ENCODE data around the gene HDAC4. TPM values are rescaled to one million over a fixed set of nuclear protein-coding genes. Genes with fewer than 3 reads are reported as not detected.

Gene HDAC4
- total RNA-seq, 6 experiments from 2014 or later = 7.4 to 13.0 (median 9.5) TPM

DNA sequence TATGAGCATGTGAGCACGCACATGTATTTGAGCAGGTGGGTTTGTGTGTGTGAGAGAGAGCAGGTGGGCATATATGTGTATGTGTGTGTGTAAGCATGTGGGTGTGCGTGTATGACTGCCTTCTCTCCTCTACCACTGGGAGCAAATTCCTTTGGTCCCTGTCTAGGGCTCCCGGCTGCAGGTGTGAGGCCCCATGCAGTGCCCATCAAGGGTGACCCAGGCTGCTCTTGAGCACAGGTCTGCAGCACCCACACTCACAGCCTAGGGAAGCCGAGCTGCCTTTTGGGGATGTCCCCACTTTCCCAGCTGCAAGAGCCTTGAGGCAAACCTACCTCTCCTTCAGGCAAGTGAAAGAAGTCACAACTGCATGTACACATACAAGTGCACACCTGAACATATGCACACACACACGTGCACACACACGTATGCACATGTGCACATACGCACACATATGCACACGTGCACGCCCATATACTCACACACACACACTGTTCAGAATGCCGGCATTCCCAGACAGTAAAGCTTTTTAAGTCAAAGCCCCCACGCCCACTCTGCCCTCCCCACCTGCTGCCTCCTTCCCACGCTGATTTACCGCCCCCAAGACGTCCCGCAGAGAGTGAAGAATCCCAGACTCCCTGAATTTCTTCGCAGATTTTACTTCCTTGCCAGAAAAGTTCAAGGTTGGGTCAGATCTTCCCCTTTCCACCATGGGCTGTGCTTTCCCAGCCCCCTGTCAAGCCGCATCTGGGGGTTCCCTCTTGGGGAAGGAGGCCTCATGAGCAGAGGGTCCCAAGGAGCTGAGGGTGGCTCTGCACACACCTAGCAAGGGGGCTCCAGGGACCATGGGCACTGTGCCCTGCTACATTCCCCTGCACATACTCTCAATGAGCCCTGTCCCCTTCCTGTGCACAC is 382.3 kb downstream of the HDAC4 start:
- Mint-ChIP-seq H3K4me1 (ENCODE audit: low read depth) (peaks cover 13% of the 10 kb centered on the region), H3K4me3 (no peak overlapping the region), H3K9me3 (no peaks in the 10 kb centered on the region), H3K27ac (no peak overlapping the region), H3K36me3 (ENCODE audit: low read depth) (no peaks in the 10 kb centered on the region), H3K27me3 (ENCODE audit: insufficient read depth) (peaks cover 39% of the 10 kb centered on the region)
- DNase-seq = no peak
- TF ChIP-seq, protein P1, sequence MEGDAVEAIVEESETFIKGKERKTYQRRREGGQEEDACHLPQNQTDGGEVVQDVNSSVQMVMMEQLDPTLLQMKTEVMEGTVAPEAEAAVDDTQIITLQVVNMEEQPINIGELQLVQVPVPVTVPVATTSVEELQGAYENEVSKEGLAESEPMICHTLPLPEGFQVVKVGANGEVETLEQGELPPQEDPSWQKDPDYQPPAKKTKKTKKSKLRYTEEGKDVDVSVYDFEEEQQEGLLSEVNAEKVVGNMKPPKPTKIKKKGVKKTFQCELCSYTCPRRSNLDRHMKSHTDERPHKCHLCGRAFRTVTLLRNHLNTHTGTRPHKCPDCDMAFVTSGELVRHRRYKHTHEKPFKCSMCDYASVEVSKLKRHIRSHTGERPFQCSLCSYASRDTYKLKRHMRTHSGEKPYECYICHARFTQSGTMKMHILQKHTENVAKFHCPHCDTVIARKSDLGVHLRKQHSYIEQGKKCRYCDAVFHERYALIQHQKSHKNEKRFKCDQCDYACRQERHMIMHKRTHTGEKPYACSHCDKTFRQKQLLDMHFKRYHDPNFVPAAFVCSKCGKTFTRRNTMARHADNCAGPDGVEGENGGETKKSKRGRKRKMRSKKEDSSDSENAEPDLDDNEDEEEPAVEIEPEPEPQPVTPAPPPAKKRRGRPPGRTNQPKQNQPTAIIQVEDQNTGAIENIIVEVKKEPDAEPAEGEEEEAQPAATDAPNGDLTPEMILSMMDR (IDR thresholded peaks at IDR 0.05) = no peak

DNA sequence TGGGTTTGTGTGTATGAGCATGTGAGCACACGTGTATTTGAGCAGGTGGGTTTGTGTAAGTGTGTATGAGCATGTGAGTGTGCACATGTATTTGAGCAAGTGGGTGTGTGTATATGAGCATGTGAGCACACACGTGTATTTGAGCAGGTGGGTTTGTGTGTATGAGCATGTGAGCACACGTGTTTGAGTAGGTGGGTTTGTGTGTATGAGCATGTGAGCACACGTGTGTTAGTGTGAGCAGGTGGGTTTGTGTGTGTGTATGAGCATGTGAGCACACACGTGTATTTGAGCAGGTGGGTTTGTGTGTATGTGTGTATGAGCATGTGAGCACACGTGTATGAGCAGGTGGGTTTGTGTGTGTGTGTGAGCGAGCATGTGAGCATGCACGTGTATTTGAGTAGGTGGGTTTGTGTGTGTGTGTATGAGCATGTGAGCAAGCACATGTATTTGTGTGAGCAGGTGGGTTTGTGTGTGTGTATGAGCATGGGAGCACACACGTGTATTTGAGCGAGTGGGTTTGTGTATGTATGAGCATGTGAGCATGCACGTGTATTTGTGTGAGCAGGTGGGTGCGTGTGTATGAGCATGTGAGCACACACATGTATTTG is 383.2 kb downstream of the HDAC4 start:
- Mint-ChIP-seq H3K27me3 (ENCODE audit: insufficient read depth) (peaks cover 43% of the 10 kb centered on the region), H3K27ac (no peak overlapping the region), H3K4me1 (ENCODE audit: low read depth) (peaks cover 3% of the 10 kb centered on the region), H3K4me3 (no peak overlapping the region), H3K36me3 (ENCODE audit: low read depth) (no peaks in the 10 kb centered on the region), H3K9me3 (no peaks in the 10 kb centered on the region)
- no peak for DNase-seq
- TF ChIP-seq, protein P1 (IDR thresholded peaks at IDR 0.05) = no peak

DNA sequence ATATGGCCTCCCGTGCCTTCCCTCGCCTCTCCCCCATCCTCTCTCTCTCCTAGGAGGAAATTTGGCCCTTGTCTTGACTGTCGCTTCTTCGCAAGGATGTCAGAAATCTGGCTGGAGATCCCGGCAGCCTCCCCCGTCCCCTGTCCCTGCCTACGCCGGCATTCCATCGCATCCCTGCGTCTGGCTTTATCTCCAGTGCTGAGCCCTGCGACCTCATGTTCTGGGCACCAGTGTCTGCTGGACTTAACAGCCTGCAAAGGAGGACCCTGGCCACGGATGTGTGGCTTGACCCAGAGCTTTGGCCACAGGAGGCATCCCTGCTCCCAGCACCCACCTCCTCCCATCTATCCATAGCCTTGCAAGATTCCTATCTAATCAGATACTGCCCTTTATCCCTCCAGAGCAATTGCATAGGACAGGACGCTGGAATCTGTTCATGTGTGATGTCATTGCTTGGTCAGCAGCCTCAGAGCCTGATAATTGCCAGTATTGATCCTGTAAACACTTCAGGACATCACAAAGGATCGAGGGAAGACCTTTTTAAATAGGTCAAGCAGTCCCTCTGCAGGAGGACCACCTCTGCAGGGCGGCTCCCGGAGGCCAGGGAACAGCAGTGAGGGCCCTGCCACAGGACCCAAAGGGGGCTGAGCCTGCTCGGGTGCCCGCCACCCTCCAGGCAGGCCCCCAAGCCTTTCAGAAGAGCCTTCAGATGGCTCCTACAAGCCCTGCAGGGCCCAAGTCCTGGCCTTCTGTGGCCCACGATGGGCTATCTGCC is 384.7 kb downstream of the HDAC4 start:
- Mint-ChIP-seq H3K36me3 (ENCODE audit: low read depth) (no peaks in the 10 kb centered on the region), H3K4me3 (no peak overlapping the region), H3K27ac (no peak overlapping the region), H3K27me3 (ENCODE audit: insufficient read depth) (peaks cover 38% of the 10 kb centered on the region), H3K4me1 (ENCODE audit: low read depth) (no peaks in the 10 kb centered on the region), H3K9me3 (no peaks in the 10 kb centered on the region)
- DNase-seq = no peak
- TF ChIP-seq, protein P1 (IDR thresholded peaks at IDR 0.05) = no peak

DNA sequence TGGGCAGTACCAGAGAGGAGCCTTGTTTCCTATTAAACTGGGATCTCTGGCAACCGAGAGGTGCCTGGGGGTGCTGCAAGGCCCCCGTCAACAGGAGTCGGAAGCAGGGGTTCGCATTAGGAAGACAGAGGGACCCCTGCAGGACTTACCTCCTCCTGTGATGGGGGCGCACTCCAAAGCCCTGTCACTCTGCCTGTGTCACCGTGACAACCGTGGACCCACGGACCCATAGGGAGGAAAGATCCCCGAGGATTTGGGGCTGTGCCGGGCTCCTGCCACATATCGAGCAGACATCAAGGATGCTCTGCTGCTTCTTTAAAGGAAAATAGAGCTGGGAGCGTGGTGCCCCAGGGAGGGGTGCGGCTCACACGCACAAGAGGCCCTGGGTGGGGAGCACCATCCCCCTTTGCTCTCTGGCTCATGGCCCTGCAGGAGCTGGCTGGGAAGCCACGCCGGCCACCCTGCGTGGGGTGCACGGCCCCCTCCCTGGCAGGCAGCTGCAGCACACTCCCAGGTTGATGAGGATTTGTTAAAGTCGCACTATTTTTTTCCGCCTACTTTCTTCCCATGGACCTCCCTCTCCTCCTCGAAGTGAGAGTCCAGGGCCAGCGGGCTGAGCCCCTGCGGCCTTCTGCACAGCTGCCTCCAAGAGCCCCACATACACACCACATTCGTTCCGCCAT is 385.5 kb downstream of the HDAC4 start:
- Mint-ChIP-seq H3K9me3 (no peaks in the 10 kb centered on the region), H3K4me1 (ENCODE audit: low read depth) (no peaks in the 10 kb centered on the region), H3K36me3 (ENCODE audit: low read depth) (no peaks in the 10 kb centered on the region), H3K27ac (no peak overlapping the region), H3K27me3 (ENCODE audit: insufficient read depth) (peaks cover 36% of the 10 kb centered on the region), H3K4me3 (no peak overlapping the region)
- TF ChIP-seq, protein P1 (IDR thresholded peaks at IDR 0.05) = no peak
- DNase-seq = no peak
